Thyroid gland (tissue), 4 donors: ENCODE results near the gene NUDT21.

Experiments used
- POLR2A ChIP-seq, 2 donors: fragments of 450-650 bp; IDR thresholded peaks; one replicate each; pipeline ENCODE4 v1.6.1; 2017; ENCODE audit warnings: antibody characterized with exemption in 2 of 2, mild to moderate bottlenecking in 2 of 2, moderate library complexity in 1 of 2
- TF ChIP-seq, protein P1 (sequence below), 6 experiments: fragments of 200-600 bp in 3 of 6; fragments of 450-650 bp in 3 of 6; sonication (generic) in 3 of 6; IDR thresholded peaks; one replicate each; pipeline ENCODE4 v1.5.1; 2016 to 2019; ENCODE audit warnings: antibody characterized with exemption in 6 of 6, mild to moderate bottlenecking in 2 of 6, inconsistent platforms in 1 of 6, moderate library complexity in 1 of 6

GRCh38 chr16:56382459-56382858, 68.7 kb downstream of the NUDT21 start:
- no peak for TF ChIP-seq POLR2A (IDR thresholded peaks at IDR 0.05)
- TF ChIP-seq, protein P1, sequence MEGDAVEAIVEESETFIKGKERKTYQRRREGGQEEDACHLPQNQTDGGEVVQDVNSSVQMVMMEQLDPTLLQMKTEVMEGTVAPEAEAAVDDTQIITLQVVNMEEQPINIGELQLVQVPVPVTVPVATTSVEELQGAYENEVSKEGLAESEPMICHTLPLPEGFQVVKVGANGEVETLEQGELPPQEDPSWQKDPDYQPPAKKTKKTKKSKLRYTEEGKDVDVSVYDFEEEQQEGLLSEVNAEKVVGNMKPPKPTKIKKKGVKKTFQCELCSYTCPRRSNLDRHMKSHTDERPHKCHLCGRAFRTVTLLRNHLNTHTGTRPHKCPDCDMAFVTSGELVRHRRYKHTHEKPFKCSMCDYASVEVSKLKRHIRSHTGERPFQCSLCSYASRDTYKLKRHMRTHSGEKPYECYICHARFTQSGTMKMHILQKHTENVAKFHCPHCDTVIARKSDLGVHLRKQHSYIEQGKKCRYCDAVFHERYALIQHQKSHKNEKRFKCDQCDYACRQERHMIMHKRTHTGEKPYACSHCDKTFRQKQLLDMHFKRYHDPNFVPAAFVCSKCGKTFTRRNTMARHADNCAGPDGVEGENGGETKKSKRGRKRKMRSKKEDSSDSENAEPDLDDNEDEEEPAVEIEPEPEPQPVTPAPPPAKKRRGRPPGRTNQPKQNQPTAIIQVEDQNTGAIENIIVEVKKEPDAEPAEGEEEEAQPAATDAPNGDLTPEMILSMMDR (IDR thresholded peaks at IDR 0.05): no peak
